B cell (primary cell): Measurements from ENCODE around the gene B9D1. TPM values are rescaled to one million over a fixed set of nuclear protein-coding genes. Genes with fewer than 3 reads are reported as not detected.

ENCODE experiments used
- ATAC-seq: fragments of 200-7000 bp; cut with Tn5 transposase; one replicate; pipeline ENCODE4 v1.10.0; 2021; ENCODE audit warnings: low read depth, mild to moderate bottlenecking, moderate number of reproducible peaks, moderate library complexity
- CTCF ChIA-PET: fragments of 350-600 bp; sonication (Branson Sonifier 250); formaldehyde crosslinking; loops from one replicate; lab custom pipeline; 2021; ENCODE audit warnings: antibody characterized with exemption, inconsistent platforms; lab: Charles Lee
- POLR2A ChIA-PET: fragments of 350-600 bp; sonication (Branson Sonifier 250); formaldehyde crosslinking; loops from one replicate; lab custom pipeline; 2021; ENCODE audit warnings: antibody characterized with exemption; lab: Charles Lee
- DNase-seq: peaks from one replicate; pipeline ENCODE4 v3.0.0; 2013
- H2AFZ ChIP-seq: 2 replicates; pipeline ENCODE4 v1.6.1; 2012; ENCODE audit warnings: mild to moderate bottlenecking, low read depth, low read length; ENCODE audit not compliant: insufficient read depth, poor library complexity, severe bottlenecking
- H3K27ac ChIP-seq, 2 donors: 1 replicate in 1 of 2; 2 replicates in 1 of 2; pipeline ENCODE4 v1.5.1; 2012 to 2013; ENCODE audit warnings: low read length in 2 of 2, mild to moderate bottlenecking in 2 of 2, moderate library complexity in 1 of 2
- H3K27me3 ChIP-seq, 4 experiments: fragments of 200-600 bp in 1 of 4; sonication (generic) in 1 of 4; replicated peaks in 1 of 4; 1 replicate in 2 of 4; 2 replicates in 2 of 4; pipeline versions ENCODE4 v1.6.1 to v1.7.0; 2013 to 2016; ENCODE audit warnings: low read length in 3 of 4, mild to moderate bottlenecking in 2 of 4, mixed read lengths in 1 of 4, moderate library complexity in 1 of 4; ENCODE audit not compliant: insufficient read depth in 4 of 4, control insufficient read depth in 3 of 4; ENCODE audit errors: control extremely low read depth in 1 of 4
- H3K36me3 ChIP-seq, 2 experiments: replicated peaks in 1 of 2; 1 replicate in 1 of 2; 2 replicates in 1 of 2; pipeline versions ENCODE4 v1.6.1 to v1.7.1; 2013; ENCODE audit warnings: low read length in 1 of 2; ENCODE audit not compliant: insufficient read depth in 2 of 2, control insufficient read depth in 1 of 2; ENCODE audit errors: control extremely low read depth in 1 of 2, extremely low read depth in 1 of 2
- H3K4me1 ChIP-seq, 2 donors: fragments of 200-600 bp in 1 of 2; sonication (generic) in 1 of 2; 1 replicate in 1 of 2; 2 replicates in 1 of 2; pipeline versions ENCODE4 v1.5.1 to v1.6.1; 2013 to 2017; ENCODE audit warnings: low read length in 2 of 2; ENCODE audit not compliant: control insufficient read depth in 2 of 2, insufficient read depth in 2 of 2
- H3K4me2 ChIP-seq: replicated peaks from 2 replicates; pipeline ENCODE3; 2012; ENCODE audit warnings: mild to moderate bottlenecking, low read depth, low read length; ENCODE audit not compliant: poor library complexity, severe bottlenecking
- H3K4me3 ChIP-seq, 5 experiments: fragments of 200-600 bp in 1 of 5; sonication (generic) in 1 of 5; 1 replicate in 3 of 5; 2 replicates in 2 of 5; pipeline versions ENCODE4 v1.5.1 to v1.7.0; 2011 to 2016; ENCODE audit warnings: low read length in 4 of 5, mild to moderate bottlenecking in 4 of 5, low read depth in 2 of 5, control low read depth in 1 of 5, moderate library complexity in 1 of 5; ENCODE audit not compliant: insufficient read depth in 1 of 5; ENCODE audit errors: control extremely low read depth in 1 of 5, extremely low read depth in 1 of 5
- H3K79me2 ChIP-seq: fragments of 200-600 bp; sonication (generic); one replicate; pipeline ENCODE4 v1.6.0; 2016; ENCODE audit warnings: low read length; ENCODE audit not compliant: control insufficient read depth, insufficient read depth
- H3K9ac ChIP-seq: fragments of 200-600 bp; sonication (generic); 2 replicates; pipeline ENCODE4 v1.6.1; 2017; ENCODE audit warnings: mild to moderate bottlenecking, low read length, moderate library complexity
- H3K9me3 ChIP-seq, 3 donors: one replicate each; pipeline versions ENCODE4 v1.6.1 to v1.7.1; 2013; ENCODE audit warnings: low read length in 2 of 3; ENCODE audit not compliant: control insufficient read depth in 2 of 3, insufficient read depth in 1 of 3; ENCODE audit errors: control extremely low read depth in 1 of 3
- H4K20me1 ChIP-seq: 2 replicates; pipeline ENCODE4 v1.6.0; 2012; ENCODE audit warnings: mild to moderate bottlenecking, low read length; ENCODE audit not compliant: insufficient read depth, control insufficient read depth, poor library complexity, severe bottlenecking
- H3K27ac Mint-ChIP-seq: one replicate; pipeline ENCODE4 v1.8.0; 2021; ENCODE audit warnings: mixed read lengths
- H3K27me3 Mint-ChIP-seq: one replicate; pipeline ENCODE4 v1.8.0; 2021; ENCODE audit warnings: mixed read lengths
- H3K4me1 Mint-ChIP-seq: one replicate; pipeline ENCODE4 v1.8.0; 2021; ENCODE audit warnings: mixed read lengths
- H3K4me3 Mint-ChIP-seq: one replicate; pipeline ENCODE4 v1.8.0; 2021; ENCODE audit warnings: mixed read lengths
- H3K9me3 Mint-ChIP-seq: one replicate; pipeline ENCODE4 v1.8.0; 2022; ENCODE audit warnings: mixed read lengths; ENCODE audit not compliant: insufficient read depth
- EZH2 ChIP-seq: IDR thresholded peaks from 2 replicates; pipeline ENCODE4 v1.6.1; 2012; ENCODE audit warnings: borderline replicate concordance, low read depth, mild to moderate bottlenecking, moderate library complexity, low read length; ENCODE audit not compliant: insufficient read depth, poor library complexity, severe bottlenecking
- WGBS: methylation state at CpG from one replicate; pipeline ENCODE4 v1.1.5; 2013; ENCODE audit warnings: missing lambda C conversion rate; ENCODE audit not compliant: insufficient coverage; 5-methylcytosine and 5-hydroxymethylcytosine counted together
- intact Hi-C: fragments of 100-400 bp; cut with micrococcal nuclease; formaldehyde crosslinking; loops from one replicate; pipeline ENCODE4 v1.10.0; 2022
- polyA plus RNA-seq: library from polyadenylated mRNA; depleted of rRNA; stranded (reverse); fragments of >200 nt; gene quantifications from 2 replicates; pipeline ENCODE4 v1.2.3, GENCODE V29; 2012
- total RNA-seq, 2 donors: library from RNA; stranded (reverse); fragments of 120-200 nt in 1 of 2; gene quantifications; 1 replicate in 1 of 2; 2 replicates in 1 of 2; pipeline versions ENCODE4 v1.2.3 to v1.2.4, GENCODE V29; 2013 to 2022
- TF ChIP-seq, protein P1 (sequence below): fragments of 200-600 bp; IDR thresholded peaks from one replicate; pipeline ENCODE4 v1.8.0; 2022; ENCODE audit warnings: antibody characterized with exemption, mild to moderate bottlenecking

B9D1 gene
- total and polyA plus RNA-seq, 2 donors (not counting 1 experiment from before 2014, with no cell fraction given) = 2.5 to 6.9 TPM

DNA sequence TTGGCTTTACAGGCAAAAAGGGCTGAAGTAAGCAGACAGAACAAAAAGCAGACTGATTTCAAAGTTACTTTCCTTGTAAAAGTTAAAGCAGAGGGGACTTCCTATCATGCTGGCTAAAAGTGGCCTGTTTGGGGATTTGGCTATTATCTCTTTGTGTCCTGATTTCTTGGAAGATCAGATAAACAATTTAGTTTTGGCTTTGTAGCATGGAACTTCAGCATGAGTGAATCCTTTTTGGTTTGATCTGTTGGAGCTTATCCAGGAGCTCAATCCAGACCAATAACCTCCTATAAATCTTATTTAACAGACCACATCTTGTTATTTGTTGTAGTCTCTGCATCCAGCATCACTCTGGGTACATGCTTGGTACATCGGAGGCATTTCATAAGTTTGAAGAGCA, 39.6 kb upstream of the B9D1 start:
- Histone ChIP-seq H3K27ac (no peak overlapping the region), H3K27me3 (peaks cover 0 to 13% (median 1%) of the 10 kb centered on the region in 4 experiments), H2AFZ (no peak overlapping the region), H4K20me1 (no peaks in the 10 kb centered on the region), H3K9ac (no peak overlapping the region), H3K4me3 (no peak overlapping the region), H3K4me1 (no peaks in the 10 kb centered on the region), H3K4me2 (no peak overlapping the region), H3K79me2 (no peaks in the 10 kb centered on the region), H3K9me3 (no peaks in the 10 kb centered on the region), H3K36me3 (no peaks in the 10 kb centered on the region)
- Mint-ChIP-seq H3K27me3 (peaks cover 23% of the 10 kb centered on the region), H3K9me3 (no peaks in the 10 kb centered on the region), H3K4me1 (no peaks in the 10 kb centered on the region), H3K4me3 (no peak overlapping the region), H3K27ac (no peak overlapping the region)
- no peak for ATAC-seq
- intact Hi-C loops = no loop called here
- WGBS = no CpG with 5 or more reads among the region's 1 CpG
- ChIA-PET POLR2A (no interaction called here), CTCF (no interaction called here)
- TF ChIP-seq, protein P1, sequence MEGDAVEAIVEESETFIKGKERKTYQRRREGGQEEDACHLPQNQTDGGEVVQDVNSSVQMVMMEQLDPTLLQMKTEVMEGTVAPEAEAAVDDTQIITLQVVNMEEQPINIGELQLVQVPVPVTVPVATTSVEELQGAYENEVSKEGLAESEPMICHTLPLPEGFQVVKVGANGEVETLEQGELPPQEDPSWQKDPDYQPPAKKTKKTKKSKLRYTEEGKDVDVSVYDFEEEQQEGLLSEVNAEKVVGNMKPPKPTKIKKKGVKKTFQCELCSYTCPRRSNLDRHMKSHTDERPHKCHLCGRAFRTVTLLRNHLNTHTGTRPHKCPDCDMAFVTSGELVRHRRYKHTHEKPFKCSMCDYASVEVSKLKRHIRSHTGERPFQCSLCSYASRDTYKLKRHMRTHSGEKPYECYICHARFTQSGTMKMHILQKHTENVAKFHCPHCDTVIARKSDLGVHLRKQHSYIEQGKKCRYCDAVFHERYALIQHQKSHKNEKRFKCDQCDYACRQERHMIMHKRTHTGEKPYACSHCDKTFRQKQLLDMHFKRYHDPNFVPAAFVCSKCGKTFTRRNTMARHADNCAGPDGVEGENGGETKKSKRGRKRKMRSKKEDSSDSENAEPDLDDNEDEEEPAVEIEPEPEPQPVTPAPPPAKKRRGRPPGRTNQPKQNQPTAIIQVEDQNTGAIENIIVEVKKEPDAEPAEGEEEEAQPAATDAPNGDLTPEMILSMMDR = no peak
- TF ChIP-seq EZH2 = no peak
- no peak for DNase-seq

GRCh38 chr17:19401321-19402010, 38.9 kb upstream of the B9D1 start:
- ChIA-PET POLR2A (no interaction called here), CTCF (no interaction called here)
- TF ChIP-seq, protein P1 = no peak
- no peak for TF ChIP-seq EZH2
- ATAC-seq = no peak
- Mint-ChIP-seq H3K27me3 (peaks cover 26% of the 10 kb centered on the region), H3K9me3 (no peaks in the 10 kb centered on the region), H3K4me3 (no peak overlapping the region), H3K4me1 (no peaks in the 10 kb centered on the region), H3K27ac (no peak overlapping the region)
- no peak for DNase-seq
- Histone ChIP-seq H2AFZ (no peak overlapping the region), H3K27ac (no peak overlapping the region), H3K4me1 (no peaks in the 10 kb centered on the region), H3K9ac (no peak overlapping the region), H3K4me2 (no peak overlapping the region), H3K27me3 (peaks cover 0 to 14% (median 1%) of the 10 kb centered on the region in 4 experiments), H4K20me1 (no peaks in the 10 kb centered on the region), H3K9me3 (no peaks in the 10 kb centered on the region), H3K36me3 (no peaks in the 10 kb centered on the region), H3K4me3 (no peak overlapping the region), H3K79me2 (no peaks in the 10 kb centered on the region)
- WGBS = 95% methylated on average over 7 of the region's 8 CpGs
- intact Hi-C loops = no loop called here
